Neutrophil (primary cell): ENCODE results near the gene MED4.
A peak's percentile ranks its signal among the peaks of the same experiment; 100 is the strongest.

ENCODE experiments used
- H3K27ac ChIP-seq: fragments of 200-600 bp; sonication (generic); 2 replicates; pipeline ENCODE4 v1.5.1; 2016; ENCODE audit warnings: mild to moderate bottlenecking, moderate library complexity
- H3K27me3 ChIP-seq: fragments of 200-600 bp; sonication (generic); 2 replicates; pipeline ENCODE4 v1.6.0; 2016; ENCODE audit warnings: mild to moderate bottlenecking
- H3K36me3 ChIP-seq: fragments of 200-600 bp; sonication (generic); 2 replicates; pipeline ENCODE4 v1.5.1; 2017
- H3K4me1 ChIP-seq, 2 experiments: fragments of 200-600 bp in 1 of 2; sonication (generic) in 1 of 2; 1 replicate in 1 of 2; 2 replicates in 1 of 2; pipeline versions ENCODE4 v1.5.1 to v1.6.1; 2013 to 2016; ENCODE audit warnings: low read depth in 1 of 2, low read length in 1 of 2, mild to moderate bottlenecking in 1 of 2, moderate library complexity in 1 of 2; ENCODE audit not compliant: control insufficient read depth in 1 of 2, insufficient read depth in 1 of 2
- H3K4me3 ChIP-seq, 2 experiments: fragments of 200-600 bp in 1 of 2; sonication (generic) in 1 of 2; 1 replicate in 1 of 2; 2 replicates in 1 of 2; pipeline ENCODE4 v1.5.1; 2013 to 2016; ENCODE audit warnings: low read depth in 1 of 2, low read length in 1 of 2, mild to moderate bottlenecking in 1 of 2, moderate library complexity in 1 of 2
- H3K9me3 ChIP-seq: fragments of 200-600 bp; sonication (generic); 2 replicates; pipeline ENCODE4 v1.5.1; 2016
- CTCF ChIP-seq: fragments of 200-600 bp; sonication (generic); IDR thresholded peaks from 2 replicates; pipeline ENCODE4 v1.5.1; 2016; ENCODE audit warnings: antibody characterized with exemption

The MED4 gene

GRCh38 chr13:48094404-48094780, 512 bp downstream of the MED4 start:
- TF ChIP-seq CTCF: no peak
- Histone ChIP-seq H3K4me3 (peak overlapping the region; percentile 84 to 89), H3K9me3 (no peaks in the 10 kb centered on the region), H3K27ac (peak overlapping the region; percentile 86), H3K27me3 (peaks cover 3% of the 10 kb centered on the region), H3K36me3 (peaks cover 3% of the 10 kb centered on the region), H3K4me1 (peaks cover 12 to 14% of the 10 kb centered on the region in 2 experiments)

GRCh38 chr13:48093588-48093987, 1.3 kb downstream of the MED4 start:
- Histone ChIP-seq H3K36me3 (peaks cover 3% of the 10 kb centered on the region), H3K9me3 (no peaks in the 10 kb centered on the region), H3K4me3 (peak overlapping the region; percentile 84 to 89), H3K4me1 (peaks cover 12 to 14% of the 10 kb centered on the region in 2 experiments), H3K27me3 (peaks cover 3% of the 10 kb centered on the region), H3K27ac (no peak overlapping the region)
- no peak for TF ChIP-seq CTCF

- TF ChIP-seq CTCF: no peak
- Histone ChIP-seq H3K4me3 (no peak overlapping the region), H3K4me1 (no peaks in the 10 kb centered on the region), H3K9me3 (no peaks in the 10 kb centered on the region), H3K27ac (no peak overlapping the region), H3K36me3 (peaks cover 46% of the 10 kb centered on the region), H3K27me3 (no peaks in the 10 kb centered on the region)
Measured at GRCh38 chr13:48086272-48086671, 8.6 kb downstream of the MED4 start.

GRCh38 chr13:48081739-48082138, 13.2 kb downstream of the MED4 start:
- Histone ChIP-seq H3K36me3 (peaks cover 89% of the 10 kb centered on the region), H3K4me1 (no peaks in the 10 kb centered on the region), H3K4me3 (no peak overlapping the region), H3K27ac (no peak overlapping the region), H3K27me3 (no peaks in the 10 kb centered on the region), H3K9me3 (no peaks in the 10 kb centered on the region)
- no peak for TF ChIP-seq CTCF

- Histone ChIP-seq H3K4me3 (no peak overlapping the region), H3K36me3 (peaks cover 94% of the 10 kb centered on the region), H3K4me1 (no peaks in the 10 kb centered on the region), H3K9me3 (no peaks in the 10 kb centered on the region), H3K27ac (no peak overlapping the region), H3K27me3 (no peaks in the 10 kb centered on the region)
- no peak for TF ChIP-seq CTCF
Measured at GRCh38 chr13:48078251-48078656, 16.6 kb downstream of the MED4 start.

- Histone ChIP-seq H3K9me3 (peaks cover 25% of the 10 kb centered on the region), H3K4me1 (no peaks in the 10 kb centered on the region), H3K36me3 (peaks cover 81% of the 10 kb centered on the region), H3K27me3 (no peaks in the 10 kb centered on the region), H3K4me3 (no peak overlapping the region), H3K27ac (no peak overlapping the region)
- TF ChIP-seq CTCF: no peak
Measured at GRCh38 chr13:48074006-48074405, 20.9 kb downstream of the MED4 start.
